ENCODE data around the gene CCDC38.
A peak's percentile ranks its signal among the peaks of the same experiment; 100 is the strongest.

The CCDC38 gene

DNA sequence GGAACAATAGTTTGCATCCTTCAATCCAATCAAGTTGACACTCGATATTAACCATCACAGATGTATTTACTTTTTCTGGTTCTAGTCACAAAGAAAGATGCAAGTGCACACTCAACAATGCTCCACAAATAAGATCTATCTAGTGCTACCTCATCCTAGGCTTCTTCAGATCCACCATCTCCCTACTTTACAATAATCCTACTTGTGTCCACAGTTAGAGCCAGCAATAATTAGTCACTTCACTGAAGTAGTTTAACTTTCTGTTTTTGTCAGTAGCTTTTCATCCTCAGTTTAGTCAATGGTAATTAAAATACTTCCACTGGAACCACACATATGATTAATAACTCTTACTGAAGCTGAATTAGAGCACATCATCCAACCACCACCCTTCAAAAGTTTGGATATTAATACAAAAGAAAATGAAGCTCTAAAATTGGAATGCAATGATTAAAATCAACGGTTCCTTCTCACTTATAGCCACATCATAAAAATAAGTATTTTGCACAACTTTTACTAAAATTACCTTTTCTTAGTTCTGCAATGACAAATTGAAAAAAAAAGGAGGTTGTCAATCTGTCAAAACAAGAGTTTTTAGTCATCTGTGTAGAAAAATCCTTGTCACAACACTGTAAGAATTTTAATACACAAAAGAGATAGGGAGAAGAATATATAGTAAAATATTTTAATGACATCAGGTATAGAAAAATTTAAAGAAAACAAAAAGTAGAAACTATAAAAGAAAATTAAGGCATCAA is 111.9 kb downstream of the CCDC38 start:
- no peak for DNase-seq

DNA sequence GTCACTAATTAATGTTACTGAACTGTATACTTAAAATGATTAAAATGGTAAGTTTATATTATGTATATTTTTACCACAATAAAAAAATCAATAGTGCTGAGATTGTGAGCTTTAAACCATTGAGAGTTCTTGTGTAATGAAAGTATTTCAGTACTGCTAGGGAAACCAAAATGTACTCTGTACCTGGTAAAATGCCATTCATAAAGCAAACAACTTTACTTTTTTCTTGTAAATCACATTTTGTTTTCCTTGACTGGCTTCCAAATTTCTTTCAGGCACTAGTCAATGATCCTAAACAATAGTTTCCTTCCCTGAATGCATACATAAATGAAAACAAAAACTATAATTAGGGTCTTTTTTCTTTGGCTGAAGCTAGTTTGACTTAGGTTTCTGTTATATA is 113.0 kb downstream of the CCDC38 start:
- no peak for DNase-seq

- peak; percentile 50 for DNase-seq
Measured at GRCh38 chr12:95820096-95820703, 122.2 kb downstream of the CCDC38 start.

Measured in hematopoietic multipotent progenitor cell treated with erythropoietin and hydrocortisone succinate and interleukin-3 and kit ligand, for 4 days (in vitro differentiated cells).